Measurements from ENCODE around the gene PSME2.

Gene PSME2

DNA sequence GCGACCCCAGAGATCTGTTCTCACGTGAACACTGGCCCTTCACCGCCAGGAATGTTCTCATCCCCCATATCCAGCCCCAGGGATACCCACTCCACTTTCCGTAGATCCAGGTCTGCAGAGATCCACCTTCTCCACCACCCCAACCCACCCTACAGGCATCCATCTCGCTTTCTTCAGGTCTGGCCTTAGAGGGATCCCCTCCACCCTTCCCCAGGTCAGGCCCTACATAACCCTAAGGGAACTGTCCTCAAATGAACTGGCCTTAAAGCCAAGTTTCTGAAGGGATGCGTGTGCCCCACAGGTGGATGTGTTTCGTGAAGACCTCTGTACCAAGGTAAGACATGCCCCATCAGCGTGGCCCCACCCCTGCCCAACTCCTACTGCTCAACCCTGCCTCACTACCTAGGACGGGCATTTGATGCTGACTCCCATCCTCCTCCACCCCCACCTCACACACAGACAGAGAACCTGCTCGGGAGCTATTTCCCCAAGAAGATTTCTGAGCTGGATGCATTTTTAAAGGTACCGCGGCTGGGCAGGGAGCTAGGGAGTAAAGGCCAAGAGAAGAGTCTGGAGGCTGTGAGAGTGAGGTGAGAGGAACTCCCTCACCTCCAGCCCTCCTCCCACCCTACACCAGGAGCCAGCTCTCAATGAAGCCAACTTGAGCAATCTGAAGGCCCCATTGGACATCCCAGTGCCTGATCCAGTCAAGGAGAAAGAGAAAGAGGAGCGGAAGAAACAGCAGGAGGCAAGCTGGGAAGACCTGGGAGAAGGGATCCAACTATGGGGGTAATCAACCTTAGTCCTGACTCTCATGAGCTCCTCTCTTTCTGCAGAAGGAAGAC, 9.5 kb downstream of the PSME2 start:
- DNase-seq (no peak), ATAC-seq (no peak)
- peaks cover 60% of the 10 kb centered on the region for H3K4me1 Mint-ChIP-seq
- H3K4me3 Mint-ChIP-seq, result peak overlapping the region; percentile 91 to 98
- no peaks in the 10 kb centered on the region for H3K9me3 Mint-ChIP-seq
- H3K27ac Mint-ChIP-seq, result peak overlapping the region; percentile 91 to 94
- H3K27me3 Mint-ChIP-seq, result no peaks in the 10 kb centered on the region

- no peaks in the 10 kb centered on the region for H3K27me3 Mint-ChIP-seq
Measured at GRCh38 chr14:24135834-24136683, 10.4 kb downstream of the PSME2 start, which contains the start of gene PSME1. TSS of gene PSME1 (plus strand) at chr14:24136194. CDS start at chr14:24136263, 69 bp downstream.

DNA sequence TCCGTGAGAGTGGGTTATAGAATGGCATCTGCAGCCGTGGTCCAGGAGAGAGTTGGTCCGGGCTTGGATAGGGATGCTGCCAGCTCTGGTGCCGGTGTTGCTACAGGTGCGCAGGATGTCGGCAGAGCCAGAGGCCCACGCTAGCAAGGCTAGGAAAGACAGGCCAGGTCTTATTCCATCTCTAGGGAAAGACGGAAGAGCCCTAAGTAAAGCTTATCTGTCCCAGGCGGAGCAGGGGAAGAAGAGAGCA, 10.9 kb downstream of the PSME2 start:
- H3K4me1 Mint-ChIP-seq, result peaks cover 68% of the 10 kb centered on the region
- ATAC-seq (peak; percentile 3), DNase-seq (no peak)
- peak overlapping the region; percentile 79 to 92 for H3K27ac Mint-ChIP-seq
- no peaks in the 10 kb centered on the region for H3K27me3 Mint-ChIP-seq
- H3K9me3 Mint-ChIP-seq, result no peaks in the 10 kb centered on the region
- peak overlapping the region; percentile 91 to 98 for H3K4me3 Mint-ChIP-seq

More at GRCh38 chr14:24135834-24136683, 10.4 kb downstream of the PSME2 start, which contains the start of gene PSME1:
- DNase-seq (peak; percentile 94), ATAC-seq (peak; percentile 92)
- H3K4me1 Mint-ChIP-seq, result peaks cover 63% of the 10 kb centered on the region
- peak within 1 kb of the TSS; percentile 91 to 98 for H3K4me3 Mint-ChIP-seq
- H3K9me3 Mint-ChIP-seq, result no peaks in the 10 kb centered on the region
- H3K27ac Mint-ChIP-seq, result peak within 1 kb of the TSS; percentile 92 to 94

DNA sequence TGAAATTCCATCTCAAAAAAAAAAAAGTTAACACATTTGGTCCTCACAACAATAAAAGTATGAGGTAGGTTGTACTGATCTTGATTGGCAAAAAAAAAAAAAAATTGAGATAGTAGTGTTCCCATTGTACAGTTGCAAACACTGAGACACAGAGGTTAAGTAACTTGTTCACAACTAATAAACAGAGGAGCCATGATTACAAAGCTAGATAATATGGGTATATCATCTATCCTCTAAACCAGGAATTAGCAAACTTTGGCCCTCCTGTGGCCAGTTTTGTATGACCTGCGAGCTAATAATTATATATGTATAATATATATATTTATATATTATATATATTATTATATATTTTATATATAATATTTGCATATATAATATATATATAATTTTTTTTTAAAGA, 12.7 kb downstream of the PSME2 start:
- Mint-ChIP-seq H3K27me3 (no peaks in the 10 kb centered on the region), H3K4me1 (peaks cover 56% of the 10 kb centered on the region), H3K9me3 (no peaks in the 10 kb centered on the region), H3K27ac (no peak overlapping the region), H3K4me3 (no peak overlapping the region)
- ATAC-seq, result no peak
- DNase-seq, result no peak

DNA sequence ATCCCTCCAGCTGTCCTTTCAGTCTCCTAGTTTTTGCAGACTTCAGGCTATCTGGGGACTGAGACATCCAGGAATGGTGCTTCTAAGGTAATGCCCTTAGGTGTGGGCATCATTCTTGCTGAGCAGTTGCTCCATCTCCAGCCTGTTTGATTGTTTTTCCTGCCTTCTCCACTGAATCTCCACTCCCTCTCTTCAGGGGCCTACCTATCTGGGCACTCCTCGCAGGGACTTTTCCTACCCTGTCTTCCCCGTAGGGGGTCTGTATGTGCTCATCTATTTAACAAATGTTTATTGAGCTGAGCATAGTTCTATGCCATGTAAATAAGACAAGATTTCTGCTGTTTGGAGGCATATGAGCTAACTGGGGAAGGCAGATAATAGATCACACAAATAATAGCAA, 13.4 kb downstream of the PSME2 start:
- Mint-ChIP-seq H3K4me1 (peaks cover 50% of the 10 kb centered on the region), H3K4me3 (peak overlapping the region; percentile 52 to 73), H3K27ac (peak overlapping the region; percentile 90 to 95), H3K27me3 (no peaks in the 10 kb centered on the region), H3K9me3 (no peaks in the 10 kb centered on the region)
- no peak for DNase-seq
- no peak for ATAC-seq

DNA sequence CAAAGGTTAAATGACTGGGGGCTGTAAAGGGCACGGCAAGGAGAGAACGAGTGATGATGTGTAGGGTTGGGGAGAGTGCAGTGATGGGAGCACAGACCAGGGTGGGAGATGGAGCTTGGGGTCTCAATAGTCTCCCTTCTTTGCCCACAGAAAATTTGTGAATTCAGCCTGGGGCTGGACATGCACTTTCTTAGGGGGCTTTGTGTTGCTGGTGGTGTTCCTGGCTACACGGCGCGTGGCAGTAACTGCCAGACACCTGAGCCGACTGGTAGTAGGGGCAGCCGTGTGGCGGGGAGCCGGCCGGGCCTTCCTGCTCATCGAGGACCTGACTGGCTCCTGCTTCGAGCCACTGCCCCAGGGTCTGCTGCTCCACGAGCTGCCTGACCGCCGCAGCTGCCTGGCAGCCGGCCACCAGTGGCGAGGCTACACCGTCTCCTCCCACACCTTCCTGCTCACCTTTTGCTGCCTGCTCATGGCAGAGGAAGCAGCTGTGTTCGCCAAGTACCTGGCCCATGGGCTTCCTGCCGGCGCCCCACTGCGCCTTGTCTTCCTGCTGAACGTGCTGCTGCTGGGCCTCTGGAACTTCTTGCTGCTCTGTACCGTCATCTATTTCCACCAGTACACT, 14.2 kb downstream of the PSME2 start:
- peak overlapping the region; percentile 90 to 95 for H3K27ac Mint-ChIP-seq
- H3K9me3 Mint-ChIP-seq, result no peaks in the 10 kb centered on the region
- ATAC-seq, result no peak
- no peaks in the 10 kb centered on the region for H3K27me3 Mint-ChIP-seq
- peak overlapping the region; percentile 52 to 73 for H3K4me3 Mint-ChIP-seq
- DNase-seq, result peak; percentile 32 to 40
- H3K4me1 Mint-ChIP-seq, result peaks cover 46% of the 10 kb centered on the region

- H3K4me3 Mint-ChIP-seq, result peak overlapping the region in 1 of 2 donors; percentile 73
- no peaks in the 10 kb centered on the region for H3K27me3 Mint-ChIP-seq
- H3K4me1 Mint-ChIP-seq, result peaks cover 40% of the 10 kb centered on the region
- ATAC-seq, result no peak
- no peaks in the 10 kb centered on the region for H3K9me3 Mint-ChIP-seq
- peak overlapping the region in 1 of 2 donors; percentile 74 for H3K27ac Mint-ChIP-seq
- DNase-seq, result no peak
Measured at GRCh38 chr14:24131549-24131966, 14.9 kb downstream of the PSME2 start.

GRCh38 chr14:24130717-24131548, 15.5 kb downstream of the PSME2 start:
- Mint-ChIP-seq H3K27ac (no peak overlapping the region), H3K4me3 (no peak overlapping the region), H3K4me1 (peaks cover 40% of the 10 kb centered on the region), H3K9me3 (no peaks in the 10 kb centered on the region), H3K27me3 (no peaks in the 10 kb centered on the region)
- ATAC-seq (no peak), DNase-seq (no peak)

- Mint-ChIP-seq H3K9me3 (no peaks in the 10 kb centered on the region), H3K27ac (no peak within 1 kb of the TSS), H3K4me1 (peaks cover 36% of the 10 kb centered on the region), H3K27me3 (no peaks in the 10 kb centered on the region), H3K4me3 (no peak within 1 kb of the TSS)
- no peak for ATAC-seq
- no peak for DNase-seq
Measured at GRCh38 chr14:24130380-24130716, 16.1 kb downstream of the PSME2 start, which contains the start of gene FITM1. TSS of gene FITM1 (plus strand) at chr14:24130659. CDS start at chr14:24131564, 905 bp downstream.

DNA sequence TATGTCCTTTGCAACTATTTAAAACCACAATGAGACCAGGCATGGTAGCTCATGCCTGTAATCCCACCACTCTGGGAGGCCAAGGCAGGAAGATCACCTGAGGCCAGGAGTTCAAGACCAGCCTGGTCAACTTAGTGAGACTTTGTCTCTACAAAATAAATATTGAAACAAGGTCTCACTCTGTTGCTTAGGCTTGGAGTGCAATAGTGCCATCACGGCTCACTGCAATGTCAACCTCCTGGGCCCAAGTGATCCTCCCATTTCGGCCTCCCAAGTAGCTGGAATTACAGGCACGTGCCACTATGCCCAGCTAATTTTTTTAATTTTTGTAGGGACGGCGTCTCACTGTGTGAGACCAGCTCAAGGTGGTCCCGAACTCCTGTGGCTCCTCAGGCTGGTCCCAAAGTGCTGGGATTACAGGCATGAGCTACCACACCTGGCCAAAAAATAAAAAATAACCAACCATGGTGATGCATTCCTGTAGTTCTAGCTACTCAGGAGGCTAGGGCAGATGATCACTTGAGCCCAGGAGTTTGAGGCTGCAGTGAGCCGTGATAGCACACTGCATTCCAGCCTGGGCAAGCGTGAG, 16.9 kb downstream of the PSME2 start:
- DNase-seq, result no peak
- no peak overlapping the region for H3K27ac Mint-ChIP-seq
- no peak for ATAC-seq
- no peaks in the 10 kb centered on the region for H3K27me3 Mint-ChIP-seq
- H3K4me3 Mint-ChIP-seq, result no peak overlapping the region
- peaks cover 30% of the 10 kb centered on the region for H3K4me1 Mint-ChIP-seq
- no peaks in the 10 kb centered on the region for H3K9me3 Mint-ChIP-seq

GRCh38 chr14:24127673-24128072, 18.7 kb downstream of the PSME2 start:
- H3K27me3 Mint-ChIP-seq, result no peaks in the 10 kb centered on the region
- peaks cover 36% of the 10 kb centered on the region for H3K4me1 Mint-ChIP-seq
- no peak overlapping the region for H3K4me3 Mint-ChIP-seq
- H3K9me3 Mint-ChIP-seq, result no peaks in the 10 kb centered on the region
- ATAC-seq, result no peak
- no peak overlapping the region for H3K27ac Mint-ChIP-seq
- no peak for DNase-seq

DNA sequence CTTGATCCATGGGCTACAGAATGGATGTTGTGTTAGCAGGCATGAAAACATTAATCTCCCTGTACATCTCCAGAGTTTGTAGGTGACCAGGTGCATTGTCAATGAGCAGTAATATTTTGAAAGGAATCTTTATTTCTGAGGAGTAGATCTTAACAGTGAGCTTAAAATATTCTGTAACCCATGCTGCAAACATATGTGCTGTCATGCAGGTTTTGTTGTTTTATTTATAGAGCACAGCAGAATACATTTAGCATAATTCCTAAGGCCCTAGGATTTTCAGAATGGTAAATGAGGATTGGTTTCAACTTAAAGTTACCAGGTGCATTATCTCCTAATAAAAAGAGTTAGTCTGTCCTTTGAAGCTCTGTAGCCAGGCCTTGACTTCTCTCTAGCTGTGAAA, 19.5 kb downstream of the PSME2 start:
- no peak for ATAC-seq
- Mint-ChIP-seq H3K4me1 (peaks cover 28% of the 10 kb centered on the region), H3K27me3 (no peaks in the 10 kb centered on the region), H3K27ac (no peak overlapping the region), H3K4me3 (no peak overlapping the region), H3K9me3 (no peaks in the 10 kb centered on the region)
- no peak for DNase-seq

DNA sequence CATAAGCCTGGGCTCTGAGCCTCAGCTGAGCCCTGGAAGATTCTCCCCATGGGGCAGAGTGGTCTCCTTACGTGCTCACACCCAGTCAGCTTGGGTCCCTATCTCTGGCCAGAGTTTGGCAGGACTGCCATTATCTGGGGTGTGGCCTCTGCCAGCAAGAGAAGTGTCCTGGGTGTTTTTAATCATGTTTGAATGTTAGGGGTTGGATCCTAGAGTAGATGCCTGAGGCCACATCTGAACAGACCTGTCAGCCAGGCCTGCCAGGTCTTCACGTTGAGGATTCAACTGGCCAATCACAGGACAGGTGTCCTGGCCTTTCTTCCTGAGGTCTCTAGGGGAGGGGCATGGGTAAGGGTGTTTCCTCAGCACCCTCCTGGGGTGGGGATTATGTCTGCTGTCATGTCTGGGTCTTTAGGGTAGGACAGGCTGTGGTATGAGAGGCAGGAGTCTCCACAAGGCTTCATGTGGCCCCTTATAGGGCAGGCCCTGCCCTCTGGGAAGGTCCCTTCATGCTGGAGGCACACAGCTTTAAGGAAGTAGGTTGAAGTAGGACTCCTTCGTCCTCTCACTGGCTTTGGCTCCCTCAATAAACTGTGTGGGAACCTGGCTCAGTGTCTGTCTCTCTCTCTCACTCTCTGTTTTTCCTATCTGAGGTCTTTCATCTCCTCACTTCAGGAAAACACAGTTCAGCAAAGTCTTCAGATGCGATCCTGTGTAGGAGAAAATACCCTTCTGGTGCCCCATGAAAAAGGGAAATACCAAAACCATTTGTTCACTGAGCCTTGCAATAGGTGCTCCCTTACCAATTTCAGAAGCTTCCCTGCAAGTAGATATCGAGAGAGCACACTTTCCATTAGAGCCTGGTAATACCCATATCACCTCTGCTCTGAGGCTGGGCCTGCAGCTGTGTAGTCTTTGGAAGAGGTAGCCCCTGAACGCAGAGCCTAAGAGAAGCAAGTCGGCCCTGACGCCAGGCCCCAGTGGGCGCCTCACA, 22.7 kb downstream of the PSME2 start:
- Mint-ChIP-seq H3K4me1 (peaks cover 18% of the 10 kb centered on the region), H3K27ac (peak overlapping the region in 1 of 2 donors; percentile 54), H3K9me3 (no peaks in the 10 kb centered on the region), H3K27me3 (no peaks in the 10 kb centered on the region), H3K4me3 (no peak overlapping the region)
- peak; percentile 54 for ATAC-seq
- no peak for DNase-seq

DNA sequence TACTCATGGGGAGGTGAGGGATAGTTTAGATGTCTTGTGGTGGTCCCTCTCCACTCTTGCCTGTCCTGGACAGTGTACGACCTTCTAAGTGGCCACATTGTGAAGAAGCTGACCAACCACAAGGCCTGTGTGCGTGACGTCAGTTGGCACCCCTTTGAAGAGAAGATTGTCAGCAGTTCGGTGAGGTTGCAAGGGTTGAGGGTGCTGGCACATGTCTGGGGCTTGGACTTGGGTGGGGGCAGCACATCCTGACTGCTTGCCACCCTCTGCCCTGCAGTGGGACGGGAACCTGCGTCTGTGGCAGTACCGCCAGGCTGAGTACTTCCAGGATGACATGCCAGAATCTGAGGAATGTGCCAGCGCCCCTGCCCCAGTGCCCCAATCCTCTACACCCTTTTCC, 23.5 kb downstream of the PSME2 start:
- no peak overlapping the region for H3K4me3 Mint-ChIP-seq
- no peaks in the 10 kb centered on the region for H3K27me3 Mint-ChIP-seq
- DNase-seq (no peak), ATAC-seq (peak; percentile 18)
- H3K9me3 Mint-ChIP-seq, result no peaks in the 10 kb centered on the region
- H3K4me1 Mint-ChIP-seq, result peaks cover 15% of the 10 kb centered on the region
- peak overlapping the region in 1 of 2 donors; percentile 19 for H3K27ac Mint-ChIP-seq

All from stimulated activated naive CD8-positive, alpha-beta T cell treated with anti-CD3 and anti-CD28 coated beads, Interleukin-15, amount 100 ng/mL, for 72 hours (primary cell).